Fibroblast of skin of scalp (primary cell): ENCODE data around the gene SPDYE4. TPM values are rescaled to one million over a fixed set of nuclear protein-coding genes. Genes with fewer than 3 reads are reported as not detected.
"Not testable (repeated sequence)": the region's sequence is repeated elsewhere in the genome, so short reads cannot be mapped to it uniquely, and the experiment has no call there.

Experiments
- DNase-seq: peaks from one replicate; pipeline ENCODE4 v3.0.0-alpha.2; 2013
- polyA plus RNA-seq, 2 experiments: library from polyadenylated mRNA; unstranded; fragments of 120-200 nt; gene quantifications; one replicate each; pipeline ENCODE4 v1.2.1, GENCODE V29; 2013; ENCODE audit not compliant: insufficient read length in 2 of 2

The SPDYE4 gene
- not detected for polyA plus RNA-seq (2013, experiment 1 of 2; ENCODE audit: insufficient read length)
- polyA plus RNA-seq (2013, experiment 2 of 2; ENCODE audit: insufficient read length): not detected

- DNase-seq: no peak
Observed at GRCh38 chr17:8758137-8758596, at the start of gene SPDYE4. SPDYE4 (minus strand) TSS chr17:8758546; CDS start chr17:8758382, 164 bp downstream.

- DNase-seq: no peak
Observed at GRCh38 chr17:8806926-8807550, 48.7 kb upstream of the SPDYE4 start.

GRCh38 chr17:8806253-8806925 is 48.0 kb upstream of the SPDYE4 start:
- no peak for DNase-seq

- DNase-seq: not testable (repeated sequence)
Observed at GRCh38 chr17:8805396-8805795, 47.0 kb upstream of the SPDYE4 start.

GRCh38 chr17:8803531-8804420 is 45.4 kb upstream of the SPDYE4 start:
- DNase-seq: no peak

- no peak for DNase-seq
Observed at GRCh38 chr17:8801135-8801840, 42.9 kb upstream of the SPDYE4 start.

GRCh38 chr17:8800656-8801055 is 42.3 kb upstream of the SPDYE4 start:
- DNase-seq: no peak

- peak; percentile 23 for DNase-seq
Observed at GRCh38 chr17:8799570-8800212, 41.3 kb upstream of the SPDYE4 start.

GRCh38 chr17:8798846-8799569 is 40.7 kb upstream of the SPDYE4 start, which contains the start of gene MFSD6L:
MFSD6L (minus strand) TSS chr17:8799365; CDS start chr17:8799120, 245 bp downstream.
- DNase-seq: no peak

- no peak for DNase-seq
Observed at GRCh38 chr17:8798176-8798845, 40.0 kb upstream of the SPDYE4 start.

- no peak for DNase-seq
Observed at GRCh38 chr17:8797621-8798175, 39.4 kb upstream of the SPDYE4 start.

- DNase-seq: no peak
Observed at GRCh38 chr17:8794636-8795035, 36.3 kb upstream of the SPDYE4 start.

GRCh38 chr17:8793649-8794048 is 35.3 kb upstream of the SPDYE4 start:
- no peak for DNase-seq

GRCh38 chr17:8792646-8793045 is 34.3 kb upstream of the SPDYE4 start:
- no peak for DNase-seq

GRCh38 chr17:8791910-8792270 is 33.5 kb upstream of the SPDYE4 start:
- DNase-seq: peak; percentile 90

- DNase-seq: no peak
Observed at GRCh38 chr17:8791248-8791909, 33.0 kb upstream of the SPDYE4 start.

GRCh38 chr17:8789743-8790142 is 31.4 kb upstream of the SPDYE4 start:
- no peak for DNase-seq

- DNase-seq: no peak
Observed at GRCh38 chr17:8788998-8789397, 30.7 kb upstream of the SPDYE4 start.
